ENCODE measurements around the gene NPR2.

DNA sequence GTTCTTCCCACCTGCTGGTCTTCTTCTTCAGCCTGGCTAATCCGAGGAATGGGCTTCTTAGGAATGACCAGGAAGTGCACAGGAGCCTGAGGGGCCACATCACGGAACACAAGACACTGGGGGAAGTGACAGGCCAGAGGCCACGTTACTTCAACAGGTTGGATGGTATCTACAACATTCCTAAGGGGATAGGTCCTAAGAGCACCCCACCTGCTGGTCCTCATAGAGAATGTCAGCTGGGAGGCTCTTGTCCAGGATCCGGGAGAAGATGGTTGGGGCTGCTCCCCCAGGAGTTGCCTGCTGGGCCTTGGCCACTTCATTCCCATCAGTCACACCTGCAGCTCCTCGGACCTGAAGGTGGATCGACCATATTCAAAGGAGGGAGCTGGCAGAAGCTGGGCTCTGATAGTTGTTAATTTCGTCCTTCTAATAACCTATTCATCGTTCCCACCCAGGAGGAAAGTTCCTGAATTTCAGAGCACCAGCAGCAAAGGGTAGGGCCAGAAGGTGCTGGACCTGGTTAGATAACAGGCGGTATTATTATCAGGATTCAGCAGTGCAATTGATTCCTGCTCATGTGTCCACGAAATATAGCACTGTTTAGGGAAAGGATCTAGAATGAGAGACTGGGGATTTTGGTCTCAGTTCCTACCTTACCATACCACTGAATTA, 22.2 kb downstream of the NPR2 start:
- TF ChIP-seq, protein P1, sequence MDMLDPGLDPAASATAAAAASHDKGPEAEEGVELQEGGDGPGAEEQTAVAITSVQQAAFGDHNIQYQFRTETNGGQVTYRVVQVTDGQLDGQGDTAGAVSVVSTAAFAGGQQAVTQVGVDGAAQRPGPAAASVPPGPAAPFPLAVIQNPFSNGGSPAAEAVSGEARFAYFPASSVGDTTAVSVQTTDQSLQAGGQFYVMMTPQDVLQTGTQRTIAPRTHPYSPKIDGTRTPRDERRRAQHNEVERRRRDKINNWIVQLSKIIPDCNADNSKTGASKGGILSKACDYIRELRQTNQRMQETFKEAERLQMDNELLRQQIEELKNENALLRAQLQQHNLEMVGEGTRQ (IDR thresholded peaks at IDR 0.05; ENCODE audit: borderline replicate concordance, low read depth, low read length) = no peak
- TF ChIP-seq CTCF (IDR thresholded peaks at IDR 0.05) = peak; percentile 44
- TF ChIP-seq MAX (IDR thresholded peaks at IDR 0.05; ENCODE audit: low read depth) = no peak

Data from SK-N-SH (cell line).